Right renal cortex interstitium (tissue), 3 donors: ENCODE data around the gene SLU7. TPM values are rescaled to one million over a fixed set of nuclear protein-coding genes. Genes with fewer than 3 reads are reported as not detected.

ENCODE experiments used
- polyA plus RNA-seq, 3 donors: library from polyadenylated mRNA; unstranded; fragments of 120-200 nt; gene quantifications; one replicate each; pipeline ENCODE4 v1.2.1, GENCODE V29; 2013; ENCODE audit not compliant: insufficient read length in 3 of 3

SLU7 gene
- polyA plus RNA-seq, 3 donors, result 82.8 to 89.6 (median 83.6) TPM

Other genes starting within 250 kb of the SLU7 start
- under 1 TPM in 1 of 3 donors, not detected in 2; 0.23 TPM for gene FABP6, start 189.6 kb downstream of the SLU7 start, polyA plus RNA-seq
- 1 to 10 TPM; 7.0 to 8.5 (median 7.2) TPM for gene CCNJL, start 106.5 kb downstream of the SLU7 start, polyA plus RNA-seq
- 1 to 10 TPM in 1 of 3 donors, under 1 TPM in 2; 0.90 to 1.2 (median 0.98) TPM for gene C1QTNF2, start 48.5 kb downstream of the SLU7 start, polyA plus RNA-seq
- 10 to 100 TPM; 13.4 to 15.3 (median 14.5) TPM for gene FAM200C, start 19.0 kb downstream of the SLU7 start, polyA plus RNA-seq
- 10 to 100 TPM; 68.5 to 72.3 (median 71.7) TPM for gene PTTG1, start 2.8 kb upstream of the SLU7 start, polyA plus RNA-seq